Measurements from ENCODE around the gene F2RL3. TPM values are rescaled to one million over a fixed set of nuclear protein-coding genes. Genes with fewer than 3 reads are reported as not detected.

The F2RL3 gene
- total RNA-seq, 2 donors from 2014 or later, result 5.9 to 6.4 TPM

GRCh38 chr19:16914421-16914820, 25.6 kb downstream of the F2RL3 start:
- no peak overlapping the region for H3K4me3 ChIP-seq
- no peak for TF ChIP-seq CTCF (IDR thresholded peaks at IDR 0.05)
- no peaks in the 10 kb centered on the region for H3K27me3 ChIP-seq
- no peak for DNase-seq (ENCODE audit: low spot score)
- H3K9me3 ChIP-seq, result peaks cover 0 to 47% of the 10 kb centered on the region in 2 donors
- no peak overlapping the region for H3K27ac ChIP-seq
- no peaks in the 10 kb centered on the region for H3K4me1 ChIP-seq
- no peaks in the 10 kb centered on the region for H3K36me3 ChIP-seq

GRCh38 chr19:16915135-16915534, 26.3 kb downstream of the F2RL3 start:
- no peak overlapping the region for H3K4me3 ChIP-seq
- H3K27ac ChIP-seq, result no peak overlapping the region
- peaks cover 0 to 51% of the 10 kb centered on the region in 2 donors for H3K9me3 ChIP-seq
- no peaks in the 10 kb centered on the region for H3K4me1 ChIP-seq
- TF ChIP-seq CTCF (IDR thresholded peaks at IDR 0.05), result no peak
- H3K27me3 ChIP-seq, result no peaks in the 10 kb centered on the region
- DNase-seq (ENCODE audit: low spot score), result no peak
- H3K36me3 ChIP-seq, result no peaks in the 10 kb centered on the region

- no peak for DNase-seq (ENCODE audit: low spot score)
- Histone ChIP-seq H3K4me3 (no peak overlapping the region), H3K4me1 (no peaks in the 10 kb centered on the region), H3K27ac (no peak overlapping the region), H3K36me3 (no peaks in the 10 kb centered on the region), H3K9me3 (peaks cover 0 to 51% of the 10 kb centered on the region in 2 donors), H3K27me3 (no peaks in the 10 kb centered on the region)
- no peak for TF ChIP-seq CTCF (IDR thresholded peaks at IDR 0.05)
These were observed 26.9 kb downstream of the F2RL3 start for GRCh38 chr19:16915734-16916133.

GRCh38 chr19:16917401-16917800, 28.6 kb downstream of the F2RL3 start:
- Histone ChIP-seq H3K27me3 (no peaks in the 10 kb centered on the region), H3K4me1 (no peaks in the 10 kb centered on the region), H3K4me3 (no peak overlapping the region), H3K27ac (no peak overlapping the region), H3K36me3 (no peaks in the 10 kb centered on the region), H3K9me3 (peaks cover 0 to 43% of the 10 kb centered on the region in 2 donors)
- TF ChIP-seq CTCF (IDR thresholded peaks at IDR 0.05), result no peak
- DNase-seq (ENCODE audit: low spot score), result no peak

- H3K27ac ChIP-seq, result no peak overlapping the region
- no peak overlapping the region for H3K4me3 ChIP-seq
- no peak for DNase-seq (ENCODE audit: low spot score)
- H3K36me3 ChIP-seq, result no peaks in the 10 kb centered on the region
- TF ChIP-seq CTCF (IDR thresholded peaks at IDR 0.05), result no peak
- H3K9me3 ChIP-seq, result peaks cover 0 to 25% of the 10 kb centered on the region in 2 donors
- no peaks in the 10 kb centered on the region for H3K4me1 ChIP-seq
- no peaks in the 10 kb centered on the region for H3K27me3 ChIP-seq
These were observed 30.7 kb downstream of the F2RL3 start for GRCh38 chr19:16919496-16919895.

- TF ChIP-seq CTCF (IDR thresholded peaks at IDR 0.05), result no peak
- no peaks in the 10 kb centered on the region for H3K27me3 ChIP-seq
- H3K27ac ChIP-seq, result no peak overlapping the region
- no peak for DNase-seq (ENCODE audit: low spot score)
- H3K4me1 ChIP-seq, result no peaks in the 10 kb centered on the region
- no peaks in the 10 kb centered on the region for H3K36me3 ChIP-seq
- H3K4me3 ChIP-seq, result no peak overlapping the region
- H3K9me3 ChIP-seq, result peaks cover 0 to 12% of the 10 kb centered on the region in 2 donors
These were observed 32.2 kb downstream of the F2RL3 start for GRCh38 chr19:16920816-16921529.

All from right atrium auricular region (tissue), 2 donors.